HG03103 (cell line): ENCODE data around the gene NOL6.

Experiments
- ATAC-seq: cut with Tn5 transposase; IDR thresholded peaks from one replicate; pipeline ENCODE4 v1.9.1; 2021; ENCODE audit warnings: low read depth; ENCODE audit not compliant: unreplicated experiment

NOL6 gene

GRCh38 chr9:33453999-33454660, 19.6 kb downstream of the NOL6 start:
- ATAC-seq, result no peak

GRCh38 chr9:33453286-33453860, 20.4 kb downstream of the NOL6 start:
- ATAC-seq, result no peak

- ATAC-seq, result no peak
These were observed 20.9 kb downstream of the NOL6 start for GRCh38 chr9:33452828-33453271.

DNA sequence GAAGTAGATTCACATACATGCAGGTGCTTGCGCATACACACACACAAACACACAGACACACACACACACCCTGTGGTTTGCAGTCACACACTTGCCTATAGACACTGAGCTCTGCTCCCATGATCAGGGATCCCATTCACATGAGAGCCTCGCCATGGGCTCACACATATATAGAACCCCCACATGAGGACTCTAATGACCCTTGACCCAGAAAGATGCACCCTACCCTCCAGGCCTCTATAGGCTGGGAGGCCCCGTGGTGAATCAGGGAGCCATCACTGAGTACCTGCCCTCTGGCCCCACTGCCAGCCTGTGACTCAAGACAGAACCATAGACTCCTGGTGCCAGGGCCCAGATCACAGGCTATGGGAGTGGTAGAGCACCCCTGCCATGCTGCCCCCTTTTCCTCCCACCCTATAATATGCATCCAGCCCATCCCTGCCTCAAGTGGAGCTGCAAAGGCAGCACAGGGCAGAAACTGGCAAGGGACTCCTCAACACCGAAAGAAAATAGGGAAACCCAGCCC, 23.0 kb downstream of the NOL6 start:
- no peak for ATAC-seq

- no peak for ATAC-seq
These were observed 24.0 kb downstream of the NOL6 start for GRCh38 chr9:33449715-33450114.

GRCh38 chr9:33447799-33448553, 25.7 kb downstream of the NOL6 start:
- ATAC-seq, result no peak

DNA sequence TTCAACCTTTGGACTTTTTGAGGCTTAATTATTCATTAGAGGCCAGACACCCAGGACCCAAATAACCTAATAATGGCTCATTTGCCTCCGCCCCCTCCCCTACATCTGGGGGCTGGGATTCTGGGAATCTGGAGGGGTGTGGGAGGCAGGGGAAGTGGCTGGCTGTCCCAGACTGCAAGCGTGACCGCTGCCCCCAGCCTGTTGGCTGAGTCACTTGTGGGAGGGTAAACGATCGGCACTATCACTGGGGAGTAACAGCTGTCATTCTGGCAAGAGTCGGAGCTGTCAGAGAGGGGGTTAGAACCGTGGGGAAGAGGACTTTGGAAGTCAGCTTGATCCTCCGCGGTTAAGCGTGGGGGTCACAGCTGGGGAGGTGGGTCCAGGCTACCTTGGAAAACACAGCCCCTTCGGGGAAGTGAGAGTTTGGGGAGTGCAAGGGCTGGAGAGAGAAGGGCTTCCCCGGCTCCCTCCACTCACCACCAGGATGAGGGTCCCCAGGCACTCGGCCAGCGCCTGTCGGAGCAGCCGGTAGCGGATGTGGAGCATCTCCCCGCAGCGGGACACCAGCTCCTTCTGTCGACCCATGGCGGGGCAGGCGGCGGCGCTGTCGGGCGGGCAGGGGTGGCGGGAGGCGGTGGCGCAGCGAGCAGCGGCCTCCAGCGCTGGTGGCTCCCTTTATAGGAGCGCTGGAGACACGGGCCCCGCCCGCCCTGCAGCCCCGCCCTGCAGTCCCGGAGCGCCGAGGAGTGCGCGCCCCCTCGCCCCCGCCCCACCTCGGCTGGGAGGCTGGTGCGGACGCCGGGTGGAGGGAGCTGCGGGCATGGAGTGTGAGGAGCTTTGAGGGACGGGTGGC, 26.6 kb downstream of the NOL6 start, which contains the start of gene AQP3:
TSS of gene AQP3 (minus strand) at position 648 of the 853 bp plus-strand sequence. CDS start at position 585, 63 bp downstream.
- ATAC-seq, result no peak

GRCh38 chr9:33446240-33446945, 27.3 kb downstream of the NOL6 start:
- peak; percentile 71 for ATAC-seq

DNA sequence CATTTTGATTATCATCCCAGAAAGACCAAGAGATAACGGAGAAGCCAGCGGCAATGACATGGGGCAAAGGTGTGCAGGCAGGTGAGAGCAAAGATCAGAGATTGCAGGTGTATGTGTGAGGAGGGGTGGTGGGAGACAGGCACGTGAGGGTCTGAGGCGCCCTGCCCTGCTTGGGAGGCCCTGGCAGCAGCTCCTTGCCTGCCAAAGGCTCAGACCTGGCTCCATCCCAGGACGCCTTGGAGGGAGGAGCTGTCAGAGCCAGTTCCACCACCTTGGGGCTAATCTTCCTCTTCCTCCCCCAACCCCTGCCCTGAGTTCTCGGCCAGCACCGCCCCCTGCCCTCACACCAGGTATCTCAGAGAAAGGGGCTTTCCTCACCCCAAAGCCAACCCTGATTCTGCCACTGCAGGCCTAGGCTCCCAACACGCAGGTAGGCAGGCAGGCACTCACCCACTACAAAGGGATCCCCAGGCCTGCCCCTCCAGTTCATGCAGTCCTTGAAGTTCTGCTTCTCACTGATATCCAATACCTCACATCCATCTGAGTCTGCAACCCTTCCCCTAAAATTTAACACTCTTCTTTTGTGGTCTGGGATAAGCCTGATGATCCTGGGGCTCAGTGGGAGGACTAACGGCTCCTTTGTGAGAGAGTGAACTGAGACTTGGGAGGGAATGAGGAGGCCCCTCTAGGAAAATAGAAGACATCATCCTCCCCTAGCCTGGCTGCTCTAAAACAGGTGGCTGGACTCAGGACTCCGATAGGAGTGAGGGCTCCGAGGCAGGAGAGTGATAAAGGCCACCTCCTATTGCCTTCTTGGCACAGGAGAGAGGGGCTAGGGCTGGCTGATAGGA, 28.1 kb downstream of the NOL6 start:
- ATAC-seq, result no peak

- ATAC-seq, result no peak
These were observed 30.1 kb downstream of the NOL6 start for GRCh38 chr9:33443464-33444154.

GRCh38 chr9:33443047-33443446, 30.7 kb downstream of the NOL6 start:
- no peak for ATAC-seq

GRCh38 chr9:33442125-33442524, 31.6 kb downstream of the NOL6 start:
- ATAC-seq, result no peak

DNA sequence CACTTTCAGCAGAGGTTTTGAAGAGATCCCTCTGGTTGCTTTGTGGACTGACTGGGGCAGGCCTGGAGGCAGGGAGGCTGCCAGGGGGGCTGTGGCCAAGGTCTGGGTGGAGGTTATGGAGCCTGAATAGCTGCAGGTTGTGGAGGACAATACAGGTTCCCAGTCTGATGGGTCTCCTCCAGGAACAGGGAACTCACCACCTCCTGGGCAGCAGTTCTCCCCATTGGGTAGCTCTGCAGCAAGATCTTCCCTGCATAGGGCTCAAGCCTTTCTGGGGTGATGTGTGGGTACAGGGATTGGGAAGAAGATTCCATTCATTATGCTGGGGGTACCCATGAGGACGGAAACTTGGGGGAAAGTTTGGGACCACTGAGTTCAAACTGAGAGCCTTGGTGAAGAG, 33.1 kb downstream of the NOL6 start:
- no peak for ATAC-seq

GRCh38 chr9:33440204-33440603, 33.5 kb downstream of the NOL6 start:
- ATAC-seq, result no peak

- ATAC-seq, result no peak
These were observed 34.0 kb downstream of the NOL6 start for GRCh38 chr9:33439731-33440130.

DNA sequence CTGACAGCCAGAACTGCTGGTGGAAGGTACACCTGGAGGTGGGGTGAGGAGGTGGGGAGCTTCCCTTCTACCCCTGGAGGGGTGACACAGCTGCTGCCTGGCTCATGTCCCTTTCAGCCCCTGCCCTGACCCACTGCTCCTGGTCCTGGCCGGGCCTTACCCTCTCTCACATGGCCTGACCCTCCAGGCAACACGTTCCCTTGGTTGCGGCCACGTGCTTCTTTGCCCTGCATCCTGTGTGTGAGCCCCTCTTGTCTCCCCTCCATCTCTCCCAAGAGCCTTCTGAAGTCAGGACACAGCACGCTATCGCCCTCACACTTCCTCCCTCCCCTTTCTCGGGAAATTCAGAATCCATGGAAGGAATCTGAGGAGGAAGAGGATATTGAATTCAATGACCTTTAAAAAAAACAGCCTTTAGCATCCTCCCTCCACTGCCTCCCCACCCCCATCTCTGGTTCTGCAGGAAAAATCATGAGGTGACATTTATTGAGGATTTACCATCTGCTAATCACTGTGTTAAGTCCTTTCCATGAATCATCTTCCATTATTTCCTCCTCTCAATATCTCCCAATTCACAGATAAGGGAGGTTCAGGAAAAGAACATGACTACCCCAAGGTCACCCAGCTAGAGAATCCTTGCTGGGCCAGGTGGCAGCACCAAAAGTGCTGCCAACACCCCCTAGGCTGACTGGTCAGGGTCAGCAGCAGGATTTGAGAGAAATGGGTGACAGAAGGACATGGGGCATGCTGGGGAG, 34.6 kb downstream of the NOL6 start:
- no peak for ATAC-seq

DNA sequence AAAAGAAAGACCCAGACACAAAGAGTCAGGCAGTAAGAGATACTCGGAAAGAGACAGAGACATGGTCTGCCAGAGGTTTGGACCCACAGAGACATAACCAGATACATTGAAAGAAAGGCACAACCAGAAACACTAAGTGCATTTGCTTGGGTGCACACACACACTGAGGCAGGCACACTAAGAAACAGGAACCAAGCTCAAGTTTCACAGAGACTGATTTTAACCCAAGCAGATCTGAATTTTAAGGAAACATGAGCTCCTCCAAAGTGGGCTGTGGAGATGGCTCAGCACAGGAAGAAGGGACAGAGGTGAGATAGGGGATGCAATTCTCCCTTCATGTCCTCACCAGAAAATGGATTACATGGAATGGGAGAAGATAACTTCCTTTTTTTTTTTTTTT, 35.8 kb downstream of the NOL6 start:
- no peak for ATAC-seq

GRCh38 chr9:33437205-33437604, 36.5 kb downstream of the NOL6 start:
- no peak for ATAC-seq
